NB4 (cell line): ENCODE results near the gene ACTRT2.

Experiments used
- DNase-seq: peaks from one replicate; pipeline ENCODE4 v3.0.0; 2010; ENCODE audit warnings: low read depth
- H3K4me3 ChIP-seq: one replicate; pipeline ENCODE4 v1.5.1; 2011; ENCODE audit warnings: mild to moderate bottlenecking, low read depth, low read length, moderate library complexity
- CTCF ChIP-seq: IDR thresholded peaks from one replicate; pipeline ENCODE4 v1.5.1; 2012; ENCODE audit warnings: low read depth, low read length
- MAX ChIP-seq: IDR thresholded peaks from 2 replicates; pipeline ENCODE4 v1.6.1; 2011; ENCODE audit warnings: low read depth, low read length
- MYC ChIP-seq: IDR thresholded peaks from 2 replicates; pipeline ENCODE4 v1.6.1; 2011; ENCODE audit warnings: low read depth, low read length
- POLR2A ChIP-seq: IDR thresholded peaks from 2 replicates; pipeline ENCODE4 v1.6.1; 2011; ENCODE audit warnings: mild to moderate bottlenecking; ENCODE audit not compliant: insufficient read length; ENCODE audit errors: extremely low read depth

The ACTRT2 gene

GRCh38 chr1:3034728-3035562, 13.7 kb downstream of the ACTRT2 start:
- DNase-seq = no peak
- no peak for TF ChIP-seq MAX
- no peak for TF ChIP-seq MYC
- no peak for TF ChIP-seq POLR2A
- no peak for TF ChIP-seq CTCF
- H3K4me3 ChIP-seq = no peak overlapping the region

- no peak overlapping the region for H3K4me3 ChIP-seq
- no peak for DNase-seq
- TF ChIP-seq MYC = no peak
Measured at GRCh38 chr1:3035563-3036446, 14.5 kb downstream of the ACTRT2 start.

DNA sequence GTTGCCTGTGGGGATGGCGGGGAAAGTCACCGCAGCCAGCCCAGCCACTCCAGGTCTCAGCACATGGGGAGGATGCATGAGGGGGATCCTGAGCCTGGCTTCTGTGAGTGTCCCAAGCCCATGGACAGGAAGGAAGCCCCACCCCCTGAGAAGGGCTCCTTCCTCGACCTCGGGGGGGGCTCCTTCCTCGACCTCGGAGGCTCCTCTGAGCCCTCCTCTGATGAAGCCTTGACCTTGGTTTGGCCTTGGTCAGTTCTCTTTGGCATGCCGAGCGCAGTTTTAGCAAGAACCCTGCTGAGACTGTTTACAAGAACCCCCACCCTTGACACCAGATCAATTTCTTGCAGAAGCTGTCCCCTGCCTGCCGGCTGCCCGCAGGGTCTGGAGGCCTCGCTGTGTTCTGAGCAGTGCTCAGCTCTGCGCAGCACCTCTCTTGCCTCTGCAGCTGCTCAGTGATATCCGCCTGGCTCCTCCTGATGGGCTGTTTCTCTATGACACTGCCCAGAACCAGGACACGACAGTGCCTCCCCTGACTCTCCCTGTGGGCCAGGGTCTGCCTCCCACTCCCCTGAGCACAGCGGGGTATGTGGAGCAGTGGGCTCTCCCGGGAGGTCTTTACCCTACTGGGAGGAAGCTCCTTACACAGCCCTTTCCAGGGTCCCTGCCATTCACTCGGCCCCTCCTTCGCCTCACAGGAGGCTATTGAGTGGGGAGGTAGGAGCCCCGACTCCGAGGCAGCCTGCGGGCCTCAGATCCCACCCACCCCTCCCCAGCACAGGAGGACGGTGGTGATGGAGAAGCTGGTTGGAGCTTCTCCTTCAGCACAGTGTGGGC, 15.4 kb downstream of the ACTRT2 start:
- DNase-seq = no peak
- H3K4me3 ChIP-seq = no peak overlapping the region
- no peak for TF ChIP-seq CTCF
- no peak for TF ChIP-seq MAX
- TF ChIP-seq POLR2A = no peak

DNA sequence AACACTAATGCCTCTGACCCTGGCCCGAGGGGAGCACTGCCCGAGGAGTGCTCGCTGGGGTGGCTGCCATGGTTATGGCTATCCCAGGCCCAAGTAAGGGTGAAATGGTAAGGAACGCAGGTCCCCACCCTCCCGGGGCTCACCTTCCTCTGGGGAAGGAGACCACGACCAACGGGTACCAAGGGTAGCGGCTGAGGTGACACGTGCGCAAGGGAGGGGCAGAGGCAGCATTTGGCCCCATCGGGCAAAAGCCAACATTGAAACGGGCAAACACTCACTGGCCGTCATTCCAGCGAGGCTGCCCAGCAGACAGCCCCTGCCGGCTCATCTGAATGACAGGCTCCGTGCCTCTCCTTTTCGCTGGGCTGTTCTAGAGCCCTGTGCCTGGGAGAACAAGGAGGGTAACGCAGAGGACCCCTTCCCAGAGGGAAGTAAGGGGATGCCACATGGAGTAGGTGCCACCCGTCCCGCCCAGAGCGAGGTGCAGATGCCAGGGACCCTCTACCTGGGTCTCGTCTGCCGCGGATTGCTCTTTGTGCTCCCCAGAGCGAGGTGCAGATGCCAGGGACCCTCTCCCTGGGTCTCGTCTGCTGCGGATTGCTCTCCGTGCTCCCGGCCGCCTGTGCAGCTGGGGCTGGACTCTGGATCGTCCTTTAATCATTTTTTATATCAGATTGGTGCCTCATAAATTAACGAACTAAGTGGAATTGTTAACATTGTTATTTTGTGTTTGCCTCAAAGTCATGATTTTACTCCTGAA, 16.2 kb downstream of the ACTRT2 start:
- DNase-seq = no peak
- TF ChIP-seq MAX (no peak), CTCF (no peak), MYC (no peak), POLR2A (no peak)
- no peak overlapping the region for H3K4me3 ChIP-seq

- TF ChIP-seq MYC (no peak), CTCF (no peak), POLR2A (no peak), MAX (no peak)
- no peak for DNase-seq
Measured at GRCh38 chr1:3038113-3038551, 16.9 kb downstream of the ACTRT2 start.

More at GRCh38 chr1:3038113-3038551, 16.9 kb downstream of the ACTRT2 start:
- no peak overlapping the region for H3K4me3 ChIP-seq
